GM21447 (cell line): ENCODE measurements around the gene LBHD2.

ENCODE experiments used
- ATAC-seq: cut with Tn5 transposase; IDR thresholded peaks from one replicate; pipeline ENCODE4 v1.9.1; 2021; ENCODE audit not compliant: unreplicated experiment

Gene LBHD2

DNA sequence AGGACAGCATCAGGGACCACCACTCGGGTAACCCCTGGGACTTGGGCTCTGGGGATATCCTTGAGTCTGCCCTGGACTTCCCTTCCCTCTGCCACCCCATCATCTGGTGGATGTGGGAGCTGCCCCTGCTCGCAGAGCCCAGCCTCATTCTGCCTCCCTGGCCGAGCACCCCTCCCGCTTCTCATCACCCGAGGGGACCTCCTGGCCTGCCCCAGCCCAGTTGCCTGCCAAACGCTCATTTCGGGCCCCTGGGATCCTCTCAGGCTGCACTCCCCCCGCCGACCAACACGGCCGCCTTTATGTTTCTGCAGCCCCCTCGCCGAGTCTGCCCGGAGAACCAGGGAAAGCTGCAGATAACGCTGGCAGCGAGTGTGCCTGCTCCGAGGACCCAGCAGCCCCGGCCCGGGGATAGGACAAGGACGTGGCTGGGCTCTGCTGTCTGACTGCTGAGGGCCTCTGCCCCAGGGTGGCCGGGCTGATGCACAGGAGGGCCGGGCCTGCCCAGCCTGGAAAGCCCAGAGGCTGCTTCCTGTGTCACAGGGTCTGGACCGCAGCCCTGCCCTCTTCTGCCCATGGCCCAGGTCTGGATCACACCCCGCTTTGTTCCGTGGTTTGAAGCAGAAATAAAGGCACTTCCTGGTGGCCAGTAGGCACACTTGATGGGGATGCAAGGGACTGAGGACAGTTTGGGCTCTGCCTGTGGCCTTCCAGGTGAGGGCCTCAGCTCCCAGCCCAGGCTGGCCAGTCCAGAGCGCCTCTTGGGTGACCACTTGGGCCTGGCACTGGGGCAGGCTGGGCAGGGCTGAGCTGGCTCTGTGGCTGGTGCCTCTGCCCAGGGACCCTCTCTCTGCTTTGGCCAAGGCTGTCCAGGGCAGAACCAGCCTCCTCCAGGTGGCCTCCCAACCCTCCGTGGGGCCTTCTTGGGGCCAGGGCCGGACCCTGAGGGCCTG, 5.7 kb downstream of the LBHD2 start:
- ATAC-seq = no peak

DNA sequence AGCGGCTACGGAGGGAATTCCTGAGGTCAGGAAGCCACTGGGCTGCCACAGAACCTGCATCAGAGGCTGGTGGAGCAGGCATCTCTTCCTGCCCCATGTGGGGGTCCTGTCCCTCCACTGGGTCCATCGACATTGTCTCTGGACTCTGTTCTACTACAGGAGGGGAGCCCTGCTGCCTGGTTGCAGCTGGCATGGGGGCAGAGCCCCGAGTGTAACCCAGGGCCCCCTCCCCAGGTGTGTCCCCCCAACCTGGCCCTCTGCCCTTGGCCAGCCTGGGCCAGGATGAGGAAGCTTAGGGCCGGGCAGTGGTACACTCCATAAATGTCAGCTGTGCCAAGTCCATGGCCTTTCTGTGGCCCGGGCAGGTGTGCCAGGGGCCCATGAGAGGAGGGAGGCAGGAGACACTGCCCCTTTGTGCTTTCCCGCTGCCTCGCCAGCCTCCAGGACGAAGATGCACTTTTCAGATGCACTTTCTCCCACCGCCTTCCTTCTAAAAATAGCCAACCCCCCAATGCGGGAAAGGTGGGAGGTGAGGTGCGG, 6.5 kb downstream of the LBHD2 start:
- ATAC-seq = no peak

DNA sequence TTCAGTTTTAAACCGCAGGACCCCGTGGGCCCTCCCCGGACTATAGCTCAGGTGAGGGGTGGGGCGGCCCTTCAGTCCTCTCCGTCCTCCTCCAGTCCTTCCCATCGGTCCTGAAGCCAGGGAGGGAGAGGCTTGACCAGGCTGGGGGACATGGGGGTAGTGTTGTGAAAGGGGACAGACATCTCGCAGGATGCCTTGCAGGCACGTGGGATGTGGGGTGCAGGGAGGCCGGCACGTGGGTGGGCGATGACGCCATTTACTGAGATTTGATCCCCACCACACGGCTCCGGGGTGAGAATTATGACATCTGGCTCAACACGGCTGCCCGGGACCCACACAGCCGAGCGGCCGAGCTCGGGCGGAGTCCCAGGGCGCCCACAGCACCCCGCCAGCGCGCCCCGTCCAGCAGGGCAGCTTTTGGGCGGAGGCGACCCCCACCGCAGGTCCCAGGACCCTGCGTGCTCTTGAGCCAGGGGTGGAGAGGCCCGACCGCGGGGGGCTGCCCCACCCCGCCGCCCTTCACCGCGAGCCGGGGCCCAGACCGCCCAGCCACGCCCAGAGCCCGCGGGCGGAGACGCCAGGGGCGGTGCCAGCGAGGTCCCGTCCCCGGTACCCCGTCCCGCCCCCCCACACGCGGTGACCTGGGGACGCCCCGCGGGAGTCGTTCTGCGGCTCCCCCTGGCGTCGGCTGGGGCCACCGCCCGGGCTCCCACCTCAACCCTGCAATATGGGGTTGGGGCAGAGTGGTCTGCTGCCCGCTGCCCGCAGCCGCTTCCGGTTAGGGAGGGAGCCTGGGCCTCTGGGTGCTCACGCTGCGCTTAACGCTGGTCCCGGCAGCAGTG, 7.3 kb downstream of the LBHD2 start:
- ATAC-seq = no peak

DNA sequence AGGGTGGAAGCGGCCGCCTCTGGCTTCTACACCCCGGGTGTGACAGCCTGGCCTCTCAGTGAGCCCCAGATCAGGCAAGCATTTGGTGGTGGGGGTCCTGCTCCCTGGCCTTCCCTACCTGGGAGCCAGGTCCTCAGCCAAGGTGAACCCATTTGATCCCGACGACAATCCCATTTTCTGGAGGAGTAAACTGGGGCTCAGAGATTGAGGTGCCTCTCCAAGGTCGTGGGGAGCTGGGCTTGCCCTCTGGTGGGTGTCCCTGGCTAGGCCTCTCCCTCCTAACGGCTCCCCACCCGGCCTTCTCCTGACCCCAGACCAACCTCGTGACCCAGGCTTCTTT, 7.8 kb downstream of the LBHD2 start:
- no peak for ATAC-seq

DNA sequence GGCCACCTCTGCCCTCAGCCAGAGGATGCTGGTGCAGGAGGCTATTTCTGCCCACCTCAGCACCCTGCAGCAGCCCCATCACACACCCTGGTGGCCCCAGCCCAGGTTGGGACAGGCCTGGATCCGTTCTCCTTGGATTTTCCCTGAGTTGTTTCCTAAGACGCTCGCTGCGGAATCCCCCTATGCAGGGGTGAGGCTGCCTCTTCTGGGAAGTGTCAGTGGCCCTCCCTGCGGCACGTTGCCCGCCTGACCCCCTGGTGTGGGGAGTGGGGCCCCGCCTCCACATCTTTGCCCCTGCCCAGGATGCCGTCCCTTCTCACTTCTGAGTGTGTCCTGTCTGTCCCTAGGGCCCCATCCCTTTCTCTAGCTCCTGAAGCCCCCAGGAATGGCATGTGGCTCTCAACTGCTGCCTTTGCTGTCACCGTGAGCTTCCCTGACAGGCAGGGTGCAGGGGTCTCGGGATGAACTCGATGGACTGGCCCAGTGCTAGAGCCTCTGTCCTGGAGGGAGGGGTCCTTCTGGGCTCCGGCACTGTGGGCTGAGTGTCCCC, 9.9 kb downstream of the LBHD2 start:
- ATAC-seq = no peak

DNA sequence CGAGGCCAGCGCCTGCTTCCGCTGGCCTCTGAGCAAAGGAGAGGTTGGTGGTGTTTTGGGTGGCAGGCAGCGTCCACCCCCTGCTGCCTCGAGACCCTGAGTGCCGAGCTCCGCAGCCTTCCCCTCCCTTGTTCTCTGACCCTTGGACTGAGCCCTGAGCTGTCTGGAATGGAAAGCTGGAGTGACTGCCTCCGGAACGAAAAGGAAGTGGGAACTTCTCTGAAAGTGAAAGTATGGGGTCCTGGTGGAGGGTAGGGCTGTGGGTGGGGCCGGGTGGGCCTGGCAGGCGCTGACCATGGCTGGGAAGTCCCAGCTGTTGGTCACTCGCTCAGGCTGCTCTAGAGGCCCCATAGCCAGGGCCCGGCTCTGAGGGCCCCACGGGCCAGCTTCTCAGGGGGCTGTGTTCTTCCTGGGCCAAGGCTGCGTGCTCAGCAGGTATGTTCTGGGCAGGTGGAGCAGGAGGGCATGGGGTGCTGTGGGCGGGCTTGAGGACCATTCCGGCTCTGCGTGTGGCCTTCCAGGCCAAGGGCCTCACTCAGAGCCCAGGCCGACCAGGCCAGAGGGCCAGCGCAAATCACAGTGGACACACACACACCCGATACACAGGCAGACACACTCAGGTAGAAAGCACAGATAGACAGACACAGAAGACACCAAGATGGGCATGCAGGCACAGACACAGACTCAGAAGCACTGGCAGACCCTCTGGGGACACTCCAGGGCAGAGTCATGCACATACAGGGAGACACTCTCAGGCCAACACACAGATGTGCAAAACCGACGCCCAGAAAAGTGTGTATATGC, 10.6 kb downstream of the LBHD2 start, which contains the start of gene EXOC3L4:
Gene EXOC3L4, plus strand, starts transcription at position 320 of the 804 bp plus-strand sequence. CDS start 5,495 bp downstream, outside the sequence.
- no peak for ATAC-seq

DNA sequence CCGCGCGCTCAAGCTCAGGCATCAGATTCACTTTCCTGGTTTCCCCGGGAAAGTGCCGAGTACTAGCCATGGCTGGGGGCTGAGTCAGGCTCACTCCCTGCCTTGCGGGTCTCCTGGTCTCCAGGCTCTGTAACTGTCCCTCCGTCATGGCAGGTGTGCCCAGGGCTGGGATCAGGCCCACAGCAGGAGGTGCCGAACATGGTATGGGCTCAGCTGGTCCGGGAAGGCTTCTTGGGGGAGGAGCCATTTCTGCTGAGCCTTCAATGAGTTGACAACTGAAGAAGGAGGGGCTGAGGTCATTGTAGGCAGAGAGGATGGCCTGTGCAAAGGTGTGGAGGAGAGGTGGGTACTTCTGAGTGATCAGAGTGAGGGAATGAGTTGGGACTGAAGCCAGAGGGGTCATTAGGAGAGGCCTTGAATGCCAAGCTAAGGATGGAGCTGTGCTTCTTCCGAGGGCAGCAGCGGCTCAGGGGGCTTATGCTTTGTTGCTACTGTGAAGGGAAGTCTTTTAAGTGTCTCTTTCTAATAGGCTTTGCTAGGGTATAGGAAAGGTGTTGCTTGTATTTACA, 11.3 kb downstream of the LBHD2 start:
- no peak for ATAC-seq

DNA sequence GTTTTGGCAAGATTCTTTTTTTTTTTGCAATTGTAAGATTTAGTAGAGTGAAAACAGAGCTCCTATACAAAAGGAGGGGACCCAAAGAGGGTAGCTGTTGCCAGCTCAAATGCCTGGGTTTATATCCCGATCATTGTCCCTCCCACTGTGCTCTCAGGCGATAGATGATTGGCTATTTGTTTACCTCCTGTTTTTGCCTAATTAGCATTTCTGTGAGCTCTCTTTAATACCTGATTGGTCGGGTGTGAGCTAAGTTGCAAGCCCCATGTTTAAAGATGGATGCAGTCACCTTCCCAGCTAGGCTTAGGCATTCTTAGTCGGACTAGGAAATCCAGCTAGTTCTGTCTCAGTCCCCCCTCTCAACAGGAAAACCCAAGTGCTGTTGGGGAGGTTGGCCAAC, 12.4 kb downstream of the LBHD2 start:
- ATAC-seq = no peak

DNA sequence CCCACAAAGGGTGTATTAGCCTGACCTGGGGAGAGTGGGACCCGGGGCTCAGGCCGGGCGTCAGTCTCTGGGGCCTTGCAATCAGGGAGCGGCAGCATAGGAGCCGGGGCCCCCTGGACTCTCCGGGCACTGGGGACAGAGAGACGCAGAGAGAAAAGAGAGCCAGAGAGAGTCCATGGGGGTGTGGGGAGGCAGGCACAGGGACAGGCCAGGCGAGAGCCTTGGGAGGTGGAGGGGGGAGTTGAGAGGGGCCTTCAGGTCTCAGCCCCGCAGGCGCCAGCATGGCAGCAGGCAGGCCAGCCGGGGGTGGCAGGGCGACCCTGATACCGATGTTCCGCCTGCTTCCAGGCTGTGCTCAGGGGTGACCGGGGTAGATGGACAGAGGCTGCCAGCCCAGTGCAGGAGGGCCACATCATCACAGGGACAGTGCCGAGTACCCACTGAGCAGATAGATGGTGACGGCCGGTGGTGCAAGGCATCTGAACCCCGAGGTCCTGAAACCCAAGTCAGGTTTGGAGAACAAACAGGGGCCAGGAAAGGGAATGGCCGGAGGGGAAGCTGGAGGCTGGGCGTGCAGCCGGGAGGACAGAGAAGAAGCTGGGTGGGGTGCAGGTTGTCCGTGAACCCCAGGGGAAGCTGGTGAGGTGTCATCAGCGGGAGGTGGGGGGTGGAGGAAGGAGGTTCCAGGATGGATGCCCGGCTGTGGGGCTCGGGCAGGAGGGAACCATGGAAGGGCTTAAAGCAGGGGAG, 13.4 kb downstream of the LBHD2 start:
- no peak for ATAC-seq

DNA sequence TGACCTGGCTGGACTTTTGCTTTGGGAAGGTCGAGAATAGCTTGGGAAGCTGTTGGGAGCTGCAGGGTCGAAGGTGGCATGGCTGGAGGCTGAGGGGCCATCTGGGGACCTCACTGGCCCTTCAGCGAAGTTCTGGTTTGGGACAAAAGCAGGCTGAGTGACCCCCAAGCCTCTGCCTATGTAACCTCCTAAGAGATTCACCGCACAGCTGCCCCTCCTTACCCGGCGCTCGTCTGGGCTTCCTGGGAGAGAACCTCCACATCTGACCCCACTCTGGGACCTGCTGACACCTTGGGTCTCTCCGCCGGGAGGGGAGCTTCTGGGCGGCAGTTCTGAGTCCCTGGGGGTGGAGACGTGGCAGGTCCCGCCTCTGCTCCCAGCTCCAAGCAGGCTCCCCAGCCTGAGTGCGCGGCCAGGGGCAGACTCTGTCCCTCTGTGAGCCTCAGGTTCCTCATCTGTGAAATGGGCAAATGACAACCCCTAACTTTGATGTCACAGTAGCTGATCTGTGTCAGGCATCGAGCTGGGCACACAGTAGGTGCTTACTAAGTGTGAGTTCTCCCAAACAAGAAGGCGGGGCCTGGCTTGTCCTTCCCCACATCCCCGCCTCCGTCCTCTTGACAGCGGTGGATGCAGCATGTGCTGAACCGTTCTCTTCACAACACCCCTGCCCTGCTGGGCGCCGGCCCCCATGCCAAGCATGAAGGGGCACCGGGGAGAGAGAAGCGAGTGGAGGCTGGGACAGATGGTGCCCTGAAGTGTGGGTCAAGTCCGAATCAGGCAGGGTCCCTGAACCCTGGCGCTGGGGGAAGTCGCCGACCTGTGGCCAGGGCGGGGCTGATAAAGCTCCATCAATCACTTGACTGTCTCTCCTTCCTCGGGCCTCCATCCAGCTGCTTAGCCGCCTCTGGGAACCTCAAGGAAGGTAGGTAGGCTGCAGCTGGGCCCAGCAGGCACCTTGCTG, 14.3 kb downstream of the LBHD2 start:
- ATAC-seq = no peak

DNA sequence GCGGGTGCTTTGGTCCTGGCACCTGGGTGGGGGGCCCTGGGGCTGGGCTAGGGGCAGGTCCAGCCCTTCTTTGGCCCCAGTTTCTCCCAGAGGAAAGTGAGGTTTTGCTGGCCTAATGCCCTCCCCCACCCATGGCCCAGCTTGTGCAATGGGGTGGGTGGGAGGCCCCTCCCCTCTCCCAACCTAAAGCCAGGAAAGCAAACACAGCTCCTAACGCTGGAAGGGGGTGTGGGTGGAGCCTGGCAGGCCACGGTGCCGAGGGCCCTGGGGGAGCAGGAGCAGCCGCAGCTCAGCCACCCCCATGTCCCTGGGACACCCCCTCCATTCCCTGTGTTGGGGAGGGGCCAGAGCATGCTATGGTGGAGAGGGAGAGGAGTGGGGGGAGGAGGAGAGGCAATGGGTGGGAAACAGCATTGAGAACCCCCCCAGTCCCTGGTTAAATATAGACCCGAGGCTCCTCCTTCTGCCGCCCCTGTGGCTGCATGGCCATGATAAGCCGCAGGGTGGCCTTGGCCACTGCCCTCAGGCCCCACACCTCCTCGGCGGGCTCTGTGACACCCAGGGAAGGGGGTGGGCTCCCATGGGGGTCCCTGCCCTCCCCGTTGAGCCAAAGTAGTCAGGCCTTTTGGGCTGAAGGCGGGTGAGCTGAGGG, 15.2 kb downstream of the LBHD2 start:
- ATAC-seq = no peak

DNA sequence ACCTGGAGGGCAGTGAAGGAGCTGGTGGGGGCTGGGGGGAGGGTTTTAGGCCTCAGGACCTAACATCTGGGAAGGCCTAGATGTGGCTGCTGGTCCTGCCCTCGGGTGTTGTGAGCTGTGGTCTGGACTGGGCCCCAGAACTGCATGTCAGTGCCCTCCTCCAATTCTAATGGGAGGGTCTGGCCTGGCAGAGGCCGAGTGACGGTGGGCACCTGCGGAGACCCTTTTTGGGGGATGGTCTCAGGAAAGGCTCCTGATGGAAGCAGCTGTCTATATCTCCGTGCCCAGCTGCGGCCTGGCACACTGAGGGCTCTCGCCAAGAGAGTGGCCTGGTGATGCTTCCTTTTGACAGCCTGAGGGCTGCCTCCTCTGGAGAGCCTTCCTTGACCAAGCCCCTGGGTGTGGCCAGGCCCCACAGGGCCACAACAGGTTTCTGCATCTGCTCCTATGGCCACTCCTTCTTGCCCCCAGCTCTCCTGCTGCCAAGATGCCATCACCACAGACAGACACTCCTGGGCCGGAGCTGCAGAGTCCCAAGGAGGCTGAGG, 15.8 kb downstream of the LBHD2 start:
- ATAC-seq = no peak

DNA sequence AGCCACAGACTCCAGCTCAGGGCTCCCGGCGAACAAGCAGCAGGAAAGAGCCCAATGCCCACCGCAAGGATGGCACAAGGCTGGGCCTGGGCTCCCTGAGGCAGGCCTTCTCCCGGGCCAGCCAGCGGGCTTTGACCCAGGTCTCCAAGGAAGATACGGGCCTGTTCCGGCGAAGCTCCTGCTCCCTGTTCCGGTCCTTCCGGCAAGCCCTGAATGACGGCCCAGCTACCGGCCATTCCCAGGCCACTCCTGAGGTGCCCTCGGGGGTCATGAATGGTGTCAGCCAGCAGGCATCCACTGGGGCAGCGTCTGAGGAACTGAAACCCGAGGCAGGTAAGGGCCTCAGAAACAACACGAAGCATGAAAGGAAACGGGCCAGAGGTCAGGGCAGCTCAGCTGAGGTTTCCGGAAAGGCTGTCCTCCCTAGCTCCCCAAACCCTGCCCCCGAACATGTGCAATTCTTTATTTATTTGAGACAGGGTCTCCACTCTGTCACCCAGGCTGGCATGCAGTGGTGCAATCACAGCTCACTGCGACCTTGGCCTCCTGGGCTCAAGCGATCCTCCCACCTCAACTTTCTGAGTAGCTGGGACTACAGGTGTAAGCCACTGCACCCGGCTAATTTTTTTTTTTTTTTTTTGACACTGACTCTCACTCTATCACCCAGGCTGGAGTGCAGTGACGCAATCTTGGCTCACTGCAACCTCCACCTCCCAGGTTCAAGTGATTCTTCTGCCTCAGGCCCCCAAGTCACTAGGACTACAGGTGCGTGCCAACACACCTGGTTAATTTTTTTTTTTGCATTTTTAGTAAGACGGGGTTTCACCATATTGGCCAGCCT, 16.5 kb downstream of the LBHD2 start:
- no peak for ATAC-seq

DNA sequence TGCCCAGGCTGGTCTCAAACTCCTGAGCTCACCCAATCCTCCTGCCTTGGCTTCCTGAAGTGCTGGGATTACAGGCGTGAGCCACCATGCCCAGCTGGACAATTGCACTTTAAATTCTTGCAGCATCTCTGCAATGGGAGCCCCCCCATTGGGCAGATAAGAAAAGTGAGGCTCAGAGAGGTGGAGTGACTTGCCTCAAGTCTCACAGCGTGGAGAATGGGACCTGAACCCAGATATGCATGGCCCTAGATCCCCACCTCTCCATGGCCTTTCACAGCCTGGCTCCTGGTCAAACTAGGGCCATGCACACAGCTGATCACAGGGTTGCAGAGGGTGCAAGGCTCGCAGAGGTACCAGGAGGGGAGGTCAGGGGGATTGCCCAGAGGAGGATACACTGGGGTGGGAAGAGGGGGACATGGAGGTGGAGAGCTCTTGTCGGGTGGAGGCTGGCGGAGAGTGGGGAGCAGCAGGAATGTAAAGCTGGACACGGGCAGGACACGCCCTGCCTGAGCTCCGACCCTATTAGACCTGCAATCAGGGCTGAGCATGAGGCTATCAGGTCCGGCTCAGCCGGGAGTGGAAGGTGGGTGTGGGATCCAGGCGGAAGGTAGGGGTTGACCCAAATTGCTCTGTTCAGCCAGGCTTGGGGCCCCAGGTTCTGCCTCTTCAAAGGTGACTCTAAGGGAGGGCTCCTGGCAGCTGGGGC, 17.4 kb downstream of the LBHD2 start:
- no peak for ATAC-seq

DNA sequence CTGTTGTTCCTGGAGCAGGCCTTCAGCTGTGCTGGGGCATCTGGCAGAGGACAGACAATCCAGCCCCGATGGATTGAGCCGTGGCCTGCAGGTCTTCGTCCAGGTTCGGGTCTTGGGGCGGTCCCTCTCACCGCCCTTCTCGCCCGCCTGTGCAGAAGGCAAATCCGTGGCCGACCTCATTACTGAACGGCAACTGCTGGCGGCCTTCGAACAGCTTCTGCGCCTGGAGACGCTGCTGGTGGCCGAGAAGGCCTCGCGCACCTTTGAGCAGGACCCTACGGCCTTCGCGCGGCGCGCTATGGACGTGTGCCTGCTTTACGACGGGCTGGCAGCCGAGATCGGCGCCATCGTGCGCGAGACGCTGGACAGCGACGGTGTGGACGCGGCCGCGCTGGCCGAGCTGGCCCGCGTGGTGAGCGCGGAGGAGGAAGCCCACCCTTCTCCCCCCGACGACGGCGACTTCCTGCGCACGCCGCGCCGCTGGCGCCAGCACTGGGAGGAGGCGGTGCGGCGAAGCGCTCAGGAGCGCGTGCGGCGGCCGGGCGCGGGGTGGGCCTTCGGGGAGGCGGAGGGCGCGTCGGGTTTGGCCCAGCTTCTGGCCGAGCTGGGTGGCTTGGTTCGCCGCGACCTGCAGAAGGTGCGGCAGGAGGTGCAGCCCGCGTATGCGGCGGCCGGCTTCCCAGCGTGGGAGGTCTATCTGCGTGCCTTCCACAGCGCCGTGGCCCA, 18.1 kb downstream of the LBHD2 start:
- no peak for ATAC-seq
